Measurements from ENCODE around the gene ERP27.

The ERP27 gene

GRCh38 chr12:14904854-14905253 lies 33.5 kb downstream of the ERP27 start:
- no peak overlapping the region for H3K9ac ChIP-seq (ENCODE audit: low read length)
- H3K9me3 ChIP-seq (ENCODE audit: low read length), result no peaks in the 10 kb centered on the region
- H3K27ac ChIP-seq (ENCODE audit: low read depth, low read length, poor library complexity, severe bottlenecking), result no peak overlapping the region
- H3K4me1 ChIP-seq (ENCODE audit: insufficient read depth, low read length, severe bottlenecking), result peaks cover 8% of the 10 kb centered on the region
- H3K36me3 ChIP-seq (ENCODE audit: insufficient read depth, low read length), result no peaks in the 10 kb centered on the region
- H3K27me3 ChIP-seq (ENCODE audit: insufficient read depth, low read length), result no peaks in the 10 kb centered on the region
- no peak overlapping the region for H3K4me3 ChIP-seq (ENCODE audit: low read depth, low read length, poor library complexity, severe bottlenecking)
- no peak overlapping the region for H3K4me2 ChIP-seq (ENCODE audit: low read length)
- H3F3A ChIP-seq (ENCODE audit: insufficient read depth, low read length), result no peaks in the 10 kb centered on the region
- no peak for TF ChIP-seq EZH2 (IDR thresholded peaks at IDR 0.05; ENCODE audit: borderline replicate concordance, low read length)
- TF ChIP-seq CTCF (IDR thresholded peaks at IDR 0.05; ENCODE audit: low read length), result no peak
- no peaks in the 10 kb centered on the region for H4K20me1 ChIP-seq (ENCODE audit: insufficient read depth, low read length)
- H2AFZ ChIP-seq (ENCODE audit: low read length), result peak overlapping the region; percentile 59; the same call in 1 of the 2 replicates
- H3K79me2 ChIP-seq (ENCODE audit: insufficient read depth, low read length), result no peaks in the 10 kb centered on the region
- H3K9me2 ChIP-seq (ENCODE audit: low read depth, low read length), result no peaks in the 10 kb centered on the region

- Histone ChIP-seq H3K27ac (ENCODE audit: low read depth, low read length, poor library complexity, severe bottlenecking) (no peak overlapping the region), H3K36me3 (ENCODE audit: insufficient read depth, low read length) (no peaks in the 10 kb centered on the region), H3F3A (ENCODE audit: insufficient read depth, low read length) (no peaks in the 10 kb centered on the region), H3K4me1 (ENCODE audit: insufficient read depth, low read length, severe bottlenecking) (peaks cover 8% of the 10 kb centered on the region), H3K27me3 (ENCODE audit: insufficient read depth, low read length) (no peaks in the 10 kb centered on the region), H3K4me3 (ENCODE audit: low read depth, low read length, poor library complexity, severe bottlenecking) (no peak overlapping the region), H3K9ac (ENCODE audit: low read length) (no peak overlapping the region), H2AFZ (ENCODE audit: low read length) (no peak overlapping the region), H3K9me2 (ENCODE audit: low read depth, low read length) (no peaks in the 10 kb centered on the region), H3K4me2 (ENCODE audit: low read length) (no peak overlapping the region), H4K20me1 (ENCODE audit: insufficient read depth, low read length) (no peaks in the 10 kb centered on the region), H3K79me2 (ENCODE audit: insufficient read depth, low read length) (no peaks in the 10 kb centered on the region), H3K9me3 (ENCODE audit: low read length) (no peaks in the 10 kb centered on the region)
- TF ChIP-seq EZH2 (IDR thresholded peaks at IDR 0.05; ENCODE audit: borderline replicate concordance, low read length), result no peak
- TF ChIP-seq CTCF (IDR thresholded peaks at IDR 0.05; ENCODE audit: low read length), result no peak
Observed at GRCh38 chr12:14903386-14904098, 34.8 kb downstream of the ERP27 start.

- Histone ChIP-seq H3K4me1 (ENCODE audit: insufficient read depth, low read length, severe bottlenecking) (peaks cover 8% of the 10 kb centered on the region), H3K79me2 (ENCODE audit: insufficient read depth, low read length) (no peaks in the 10 kb centered on the region), H3F3A (ENCODE audit: insufficient read depth, low read length) (no peaks in the 10 kb centered on the region), H3K9ac (ENCODE audit: low read length) (no peak overlapping the region), H3K4me3 (ENCODE audit: low read depth, low read length, poor library complexity, severe bottlenecking) (no peak overlapping the region), H3K36me3 (ENCODE audit: insufficient read depth, low read length) (no peaks in the 10 kb centered on the region), H3K9me3 (ENCODE audit: low read length) (no peaks in the 10 kb centered on the region), H4K20me1 (ENCODE audit: insufficient read depth, low read length) (no peaks in the 10 kb centered on the region), H3K4me2 (ENCODE audit: low read length) (no peak overlapping the region), H3K27me3 (ENCODE audit: insufficient read depth, low read length) (no peaks in the 10 kb centered on the region), H3K9me2 (ENCODE audit: low read depth, low read length) (no peaks in the 10 kb centered on the region), H2AFZ (ENCODE audit: low read length) (no peak overlapping the region), H3K27ac (ENCODE audit: low read depth, low read length, poor library complexity, severe bottlenecking) (no peak overlapping the region)
- TF ChIP-seq CTCF (IDR thresholded peaks at IDR 0.05; ENCODE audit: low read length), result no peak
- TF ChIP-seq EZH2 (IDR thresholded peaks at IDR 0.05; ENCODE audit: borderline replicate concordance, low read length), result no peak
Observed at GRCh38 chr12:14902465-14902864, 35.9 kb downstream of the ERP27 start.

Data from OCI-LY1 (cell line).